RPMI7951 (cell line): ENCODE results near the gene DTX3. TPM values are rescaled to one million over a fixed set of nuclear protein-coding genes. Genes with fewer than 3 reads are reported as not detected.

ENCODE experiments used
- DNase-seq: peaks from one replicate; pipeline ENCODE4 v3.0.0-alpha.2; 2012; ENCODE audit warnings: low read depth
- total RNA-seq: library from RNA; depleted of rRNA; stranded (reverse); fragments of >200 nt; shearing (Covaris generic); gene quantifications from 2 replicates; pipeline ENCODE4 v1.2.3, GENCODE V29; 2014

Gene DTX3
- total RNA-seq, 1 experiment from 2014 or later, result 9.9 TPM

- no peak for DNase-seq
Observed at GRCh38 chr12:57619434-57620244, 15.0 kb downstream of the DTX3 start.

GRCh38 chr12:57620245-57620935 is 15.8 kb downstream of the DTX3 start:
- DNase-seq, result no peak

- DNase-seq, result no peak
Observed at GRCh38 chr12:57620936-57621496, 16.4 kb downstream of the DTX3 start.

- no peak for DNase-seq
Observed at GRCh38 chr12:57621497-57622292, 17.1 kb downstream of the DTX3 start.

- no peak for DNase-seq
Observed at GRCh38 chr12:57622293-57623245, 17.9 kb downstream of the DTX3 start.

- no peak for DNase-seq
Observed at GRCh38 chr12:57623385-57623784, 18.8 kb downstream of the DTX3 start.

- no peak for DNase-seq
Observed at GRCh38 chr12:57623811-57624390, 19.3 kb downstream of the DTX3 start.

- no peak for DNase-seq
Observed at GRCh38 chr12:57624441-57625220, 20.0 kb downstream of the DTX3 start.

- no peak for DNase-seq
Observed at GRCh38 chr12:57625261-57626032, 20.8 kb downstream of the DTX3 start.

- no peak for DNase-seq
Observed at GRCh38 chr12:57626111-57626920, 21.7 kb downstream of the DTX3 start.

- no peak for DNase-seq
Observed at GRCh38 chr12:57626921-57627445, 22.4 kb downstream of the DTX3 start.

- DNase-seq, result no peak
Observed at GRCh38 chr12:57627501-57628279, 23.1 kb downstream of the DTX3 start.

- DNase-seq, result no peak
Observed at GRCh38 chr12:57628280-57629191, 23.9 kb downstream of the DTX3 start.

GRCh38 chr12:57629897-57630471 is 25.4 kb downstream of the DTX3 start:
- DNase-seq, result no peak

- no peak for DNase-seq
Observed at GRCh38 chr12:57630891-57631433, 26.3 kb downstream of the DTX3 start.
